Measurements from ENCODE around the gene LENG1.
"Not testable (repeated sequence)": the region's sequence is repeated elsewhere in the genome, so short reads cannot be mapped to it uniquely, and the experiment has no call there.

Gene LENG1

DNA sequence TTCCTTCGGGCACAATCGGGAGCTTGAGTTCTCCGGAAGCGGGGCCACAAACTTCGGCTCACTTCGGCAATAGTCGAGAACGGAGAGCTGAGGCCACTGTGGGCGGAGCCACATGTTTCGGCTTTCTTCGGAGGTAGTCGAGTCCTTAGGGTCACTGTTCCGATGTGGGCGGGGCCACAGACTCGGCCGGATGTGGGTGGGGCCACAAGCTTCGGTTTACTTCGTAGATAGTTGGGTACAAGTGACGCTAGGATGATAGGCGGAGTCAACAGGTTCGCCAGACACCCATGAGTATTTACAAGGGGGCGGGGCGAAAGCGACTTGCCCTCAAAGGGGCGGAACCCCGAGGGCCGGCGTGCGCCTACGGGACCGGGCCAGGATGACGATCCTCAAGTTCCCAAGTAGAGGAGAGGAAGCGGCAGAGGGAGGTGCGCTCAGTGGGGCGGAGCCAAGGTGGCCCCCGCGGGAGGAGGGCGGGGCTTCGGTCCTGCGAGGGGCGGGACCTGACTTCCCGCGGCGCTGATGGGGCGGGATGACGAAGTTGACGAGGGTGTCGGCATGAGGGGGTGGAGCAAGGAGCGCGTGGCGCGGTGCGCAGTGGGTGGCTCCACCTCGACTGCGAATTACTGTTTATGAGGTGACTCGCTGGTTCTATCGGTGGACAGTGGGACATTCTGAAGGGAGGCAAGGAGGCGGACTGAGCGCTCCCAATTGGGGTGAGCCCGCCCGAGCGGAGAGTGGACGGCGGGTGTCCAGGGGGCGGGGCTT is 30.4 kb upstream of the LENG1 start:
- DNase-seq (ENCODE audit: low read depth in 2 of 2), result peak; percentile 100

DNA sequence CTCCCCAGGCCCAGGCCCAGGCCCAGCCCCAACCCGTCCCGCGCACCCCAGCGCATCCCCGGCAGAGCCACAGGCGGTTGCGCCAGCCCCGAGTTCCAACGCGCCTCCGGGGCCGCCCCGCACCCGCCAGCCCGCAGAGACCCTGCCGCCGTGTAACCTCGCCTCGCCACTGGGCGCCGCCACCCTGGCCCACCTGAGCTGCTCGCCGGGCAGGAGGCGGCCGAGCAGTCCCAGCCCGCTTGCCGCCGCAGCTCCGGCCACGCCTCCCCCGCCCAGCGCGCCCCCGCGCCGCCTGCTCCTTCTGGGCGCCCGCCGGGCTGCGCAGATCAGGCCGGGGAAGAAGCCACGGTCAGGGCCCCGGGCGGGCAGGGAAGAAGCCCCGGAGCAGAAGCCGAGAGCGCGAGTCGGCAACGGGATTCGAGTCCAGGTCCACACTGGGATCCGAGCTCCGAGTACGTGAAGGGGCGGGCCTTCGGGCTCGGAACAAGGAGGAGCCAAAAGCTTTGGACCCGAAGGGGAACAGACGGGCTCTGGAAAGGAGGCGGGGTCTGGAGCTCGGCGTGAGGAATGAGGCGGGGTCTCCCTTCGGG is 29.7 kb upstream of the LENG1 start, which contains the start of gene MBOAT7:
TSS of gene MBOAT7 (minus strand) at position 436 of the 590 bp plus-strand sequence. CDS start 1,072 bp downstream, outside the sequence.
- DNase-seq (ENCODE audit: low read depth in 2 of 2), result peak in 1 of 2 donors; percentile 62

DNA sequence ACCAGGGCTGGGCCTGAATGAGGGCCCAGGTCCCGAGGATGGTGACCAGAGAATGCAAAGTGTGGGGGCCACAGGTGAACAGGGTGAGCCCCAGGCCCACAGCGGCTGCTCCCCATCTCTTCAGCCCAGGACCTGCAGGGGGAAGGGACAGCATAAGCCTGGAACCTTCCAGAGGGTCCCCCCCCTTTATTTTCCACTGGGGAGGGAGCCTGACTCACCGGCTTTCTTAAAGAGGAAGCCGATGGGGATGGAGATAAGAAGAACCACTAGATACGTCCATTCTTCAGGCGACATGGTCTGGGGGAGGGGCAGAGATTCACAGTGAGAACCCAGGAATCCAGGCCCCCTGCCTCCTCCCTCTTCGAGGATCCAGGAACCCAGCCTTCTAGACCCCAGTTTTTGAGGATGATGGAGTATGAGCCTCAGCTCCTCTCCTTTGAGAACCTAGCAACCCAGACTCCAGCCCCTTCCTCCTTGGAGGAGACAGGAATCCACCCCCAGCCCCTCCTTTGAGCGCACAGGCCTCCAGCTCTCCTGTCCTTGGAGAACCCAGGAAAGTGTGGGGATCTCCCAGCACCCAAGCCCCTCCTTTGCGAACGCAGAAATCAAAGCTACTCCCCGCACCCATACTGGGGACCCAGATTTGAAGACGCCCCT is 28.8 kb upstream of the LENG1 start:
- DNase-seq (ENCODE audit: low read depth in 2 of 2), result peak; percentile 45 to 70

- no peak for DNase-seq (ENCODE audit: low read depth in 2 of 2)
Measured at GRCh38 chr19:54186934-54187381, 27.4 kb upstream of the LENG1 start.

DNA sequence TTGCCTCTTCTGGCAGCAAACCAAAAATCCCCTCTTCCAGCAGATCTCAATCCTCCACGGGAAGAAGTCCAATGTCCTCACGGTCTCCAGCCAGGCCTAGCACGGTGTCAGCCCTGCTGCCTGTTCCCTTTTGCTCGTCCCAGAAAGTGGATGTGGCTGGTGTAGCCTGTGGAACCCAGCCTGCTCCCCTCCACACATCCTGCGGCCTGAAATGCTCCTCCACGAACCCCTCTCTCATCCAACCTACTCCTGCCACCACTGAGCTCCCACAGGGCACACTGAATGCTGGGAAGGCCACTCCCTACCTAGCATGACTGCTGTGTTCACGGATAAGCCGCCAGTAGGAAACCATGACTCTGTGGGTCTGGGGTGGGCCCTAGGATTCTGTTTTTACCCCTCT is 26.8 kb upstream of the LENG1 start:
- no peak for DNase-seq (ENCODE audit: low read depth in 2 of 2)

GRCh38 chr19:54183431-54183830 is 23.9 kb upstream of the LENG1 start:
- DNase-seq (ENCODE audit: low read depth in 2 of 2), result no peak

GRCh38 chr19:54181894-54182293 is 22.4 kb upstream of the LENG1 start:
- DNase-seq (ENCODE audit: low read depth in 2 of 2), result not testable (repeated sequence)

GRCh38 chr19:54180691-54181091 is 21.2 kb upstream of the LENG1 start:
- DNase-seq (ENCODE audit: low read depth in 2 of 2), result no peak

DNA sequence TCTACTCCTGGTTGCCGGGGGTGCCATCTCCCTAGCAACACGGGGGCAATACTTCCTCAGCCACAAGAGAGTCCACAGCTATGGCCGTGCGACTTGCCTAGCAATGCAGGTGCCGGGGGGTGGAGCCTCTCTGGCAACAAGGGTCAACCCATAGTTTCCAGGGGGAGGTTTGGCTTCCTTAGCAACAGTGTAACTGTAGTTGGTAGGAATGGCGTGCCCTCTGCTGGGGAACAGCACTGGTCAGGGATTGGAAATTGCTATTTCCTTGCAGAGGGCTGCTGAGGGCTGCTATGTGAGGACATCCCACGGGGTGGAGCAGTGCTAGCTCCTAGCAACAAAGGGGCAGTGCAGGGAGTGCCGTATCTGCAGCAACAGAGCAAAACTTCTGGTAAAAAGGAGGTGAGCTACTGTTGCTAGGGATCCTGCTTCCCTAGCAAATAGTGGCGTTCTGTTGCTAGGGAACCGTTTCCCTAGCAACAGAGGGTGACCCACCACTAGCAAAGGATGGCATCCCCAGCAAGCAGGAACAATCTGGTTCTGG is 20.5 kb upstream of the LENG1 start:
- DNase-seq (ENCODE audit: low read depth in 2 of 2), result no peak

GRCh38 chr19:54179262-54179852 is 19.8 kb upstream of the LENG1 start:
- no peak for DNase-seq (ENCODE audit: low read depth in 2 of 2)

- no peak for DNase-seq (ENCODE audit: low read depth in 2 of 2)
Measured at GRCh38 chr19:54178581-54179261, 19.2 kb upstream of the LENG1 start.

- DNase-seq (ENCODE audit: low read depth in 2 of 2), result no peak
Measured at GRCh38 chr19:54173951-54174834, 14.7 kb upstream of the LENG1 start.

DNA sequence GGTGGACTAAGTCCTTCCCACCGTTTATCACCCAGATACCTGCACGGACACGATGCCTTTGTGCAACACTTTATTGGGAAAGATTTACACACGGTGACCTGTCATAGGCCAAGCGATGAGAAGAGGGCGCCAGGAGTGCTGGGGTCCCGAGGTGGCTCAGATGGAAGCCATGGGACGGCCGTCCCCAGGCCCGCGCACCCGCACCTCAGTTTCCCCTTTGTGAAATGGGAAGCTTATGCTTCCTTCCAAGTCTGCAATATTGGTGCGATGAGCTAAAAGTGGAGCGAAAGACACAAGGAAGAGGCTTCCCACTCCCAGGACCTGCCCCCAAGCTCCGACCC is 13.8 kb upstream of the LENG1 start:
- no peak for DNase-seq (ENCODE audit: low read depth in 2 of 2)

GRCh38 chr19:54172471-54173358 is 13.2 kb upstream of the LENG1 start, which contains the start of gene TMC4:
TMC4 (minus strand) TSS chr19:54173160; CDS start chr19:54173117, 43 bp downstream.
- no peak for DNase-seq (ENCODE audit: low read depth in 2 of 2)

DNA sequence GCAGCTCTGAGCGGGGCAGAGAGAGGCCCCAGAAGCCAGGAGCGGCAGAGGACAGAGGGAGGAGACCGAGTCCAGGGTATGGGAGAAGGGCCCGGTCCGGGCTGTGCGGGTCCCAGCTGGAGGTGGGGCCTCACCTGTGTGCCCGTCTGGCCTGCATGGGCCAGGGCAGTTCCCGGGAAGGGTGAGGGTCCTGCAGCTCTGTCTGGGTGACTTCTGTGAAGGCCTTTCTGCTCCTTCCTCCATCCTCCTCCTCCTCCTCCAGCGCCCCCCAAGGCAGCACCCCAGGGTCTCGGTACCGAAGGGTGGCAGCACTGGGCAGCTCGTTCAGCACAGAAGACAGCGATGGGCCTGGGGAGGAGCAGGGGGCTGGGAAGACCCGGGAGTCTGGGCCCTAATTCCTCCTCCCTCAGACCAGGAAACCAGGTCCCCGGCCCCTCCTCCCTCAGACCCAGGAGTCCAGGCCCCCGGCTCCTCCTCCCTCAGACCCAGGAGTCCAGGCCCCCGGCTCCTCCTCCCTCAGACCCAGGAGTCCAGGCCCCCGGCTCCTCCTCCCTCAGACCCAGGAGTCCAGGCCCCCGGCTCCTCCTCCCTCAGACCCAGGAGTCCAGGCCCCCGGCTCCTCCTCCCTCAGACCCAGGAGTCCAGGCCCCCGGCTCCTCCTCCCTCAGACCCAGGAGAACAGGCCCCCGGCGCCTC is 12.4 kb upstream of the LENG1 start:
- not testable (repeated sequence) for DNase-seq (ENCODE audit: low read depth in 2 of 2)

DNA sequence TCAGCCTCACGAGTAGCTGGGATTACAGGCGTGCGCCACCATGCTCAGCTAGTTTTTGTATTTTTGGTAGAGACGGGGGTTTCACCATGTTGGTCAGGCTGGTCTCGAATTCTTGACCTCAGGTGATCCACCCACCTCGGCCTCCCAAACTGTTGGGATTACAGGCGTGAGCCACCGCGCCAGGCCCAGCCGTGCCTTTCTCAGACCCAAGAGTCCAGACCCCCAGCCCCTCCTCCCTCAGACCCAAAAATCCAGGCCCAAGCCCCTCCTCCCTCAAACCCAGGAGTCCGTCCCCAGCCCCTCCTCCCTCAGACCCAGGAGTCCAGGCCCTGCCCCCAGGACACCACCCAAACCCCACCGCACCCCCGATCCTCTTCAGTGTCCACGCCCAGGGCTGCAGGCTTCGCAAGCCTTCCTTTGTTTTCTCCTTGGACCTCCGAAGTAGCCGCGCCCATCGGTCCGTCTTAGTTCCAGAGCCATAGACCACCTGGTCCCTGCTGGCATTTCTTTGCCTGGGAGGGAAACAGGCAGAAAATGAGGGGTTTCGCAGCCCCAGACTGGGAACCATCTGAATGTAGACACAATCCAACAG is 9.7 kb upstream of the LENG1 start:
- no peak for DNase-seq (ENCODE audit: low read depth in 2 of 2)

GRCh38 chr19:54168174-54168917 is 8.8 kb upstream of the LENG1 start:
- peak; percentile 77 to 78 for DNase-seq (ENCODE audit: low read depth in 2 of 2)

- DNase-seq (ENCODE audit: low read depth in 2 of 2), result no peak
Measured at GRCh38 chr19:54165222-54165621, 5.7 kb upstream of the LENG1 start.
